ENCODE measurements around the gene JAK1. TPM values are rescaled to one million over a fixed set of nuclear protein-coding genes. Genes with fewer than 3 reads are reported as not detected.
A peak's percentile ranks its signal among the peaks of the same experiment; 100 is the strongest.

The JAK1 gene
- total RNA-seq, 4 donors from 2014 or later = 52.9 to 169 (median 126) TPM

- intact Hi-C loops (cut with DNase I; ENCODE audit: low total_unique reads) = no loop called here
- H3K4me1 ChIP-seq = peaks cover 24 to 88% (median 37%) of the 10 kb centered on the region in 4 donors
- H3K27ac ChIP-seq = peak overlapping the region in 2 of 4 donors; percentile 16 to 47
- H3K36me3 ChIP-seq = no peaks in the 10 kb centered on the region
- H3K9me3 ChIP-seq = no peaks in the 10 kb centered on the region
- H3K27me3 ChIP-seq = no peaks in the 10 kb centered on the region
- no peak for TF ChIP-seq EP300 (IDR thresholded peaks at IDR 0.05; ENCODE audit: low read depth)
- TF ChIP-seq POLR2AphosphoS5 (IDR thresholded peaks at IDR 0.05) = no peak
- no peak for TF ChIP-seq POLR2A (IDR thresholded peaks at IDR 0.05)
- no peak for TF ChIP-seq CTCF (IDR thresholded peaks at IDR 0.05)
- WGBS, 2 donors (ENCODE audit: low coverage in 1 of 2) = 57 to 64% methylated on average over 3 of the region's 3 CpGs
- DNase-seq = no peak
- in situ Hi-C loops (cut with MboI; ENCODE audit: low pct_ligation_motif_present in 1 of 4, low pct_unique_long_range_greater_than_20kb in 1 of 4, low sequenced_read_pairs in 3 of 4) = loop anchor here in 1 of 4 donors (25.0 kb wide), 1 partner anchor 95 kb away; no protein-coding TSS in a partner anchor
- no peak overlapping the region for H3K4me3 ChIP-seq
Measured at GRCh38 chr1:64956733-64957441, 9.5 kb downstream of the JAK1 start.

GRCh38 chr1:64956010-64956640 lies 10.2 kb downstream of the JAK1 start:
- Histone ChIP-seq H3K27me3 (no peaks in the 10 kb centered on the region), H3K9me3 (no peaks in the 10 kb centered on the region), H3K4me1 (peaks cover 18 to 87% (median 38%) of the 10 kb centered on the region in 4 donors), H3K36me3 (no peaks in the 10 kb centered on the region), H3K4me3 (no peak overlapping the region), H3K27ac (peak overlapping the region in 3 of 4 donors; percentile 9 to 27 (median 16))
- in situ Hi-C loops (cut with MboI; ENCODE audit: low pct_ligation_motif_present in 1 of 4, low pct_unique_long_range_greater_than_20kb in 1 of 4, low sequenced_read_pairs in 3 of 4) = loop anchor here in 1 of 4 donors (25.0 kb wide), 1 partner anchor 94 kb away; no protein-coding TSS in a partner anchor
- WGBS, 2 donors (ENCODE audit: low coverage in 1 of 2) = 48 to 70% methylated on average over 3 of the region's 3 CpGs
- intact Hi-C loops (cut with DNase I; ENCODE audit: low total_unique reads) = no loop called here
- no peak for TF ChIP-seq POLR2A (IDR thresholded peaks at IDR 0.05)
- no peak for TF ChIP-seq EP300 (IDR thresholded peaks at IDR 0.05; ENCODE audit: low read depth)
- TF ChIP-seq POLR2AphosphoS5 (IDR thresholded peaks at IDR 0.05) = no peak
- TF ChIP-seq CTCF (IDR thresholded peaks at IDR 0.05) = no peak
- DNase-seq = no peak

- Histone ChIP-seq H3K9me3 (no peaks in the 10 kb centered on the region), H3K4me3 (no peak overlapping the region), H3K27ac (peak overlapping the region in 3 of 4 donors; percentile 3 to 25 (median 11)), H3K36me3 (no peaks in the 10 kb centered on the region), H3K4me1 (peaks cover 15 to 87% (median 44%) of the 10 kb centered on the region in 4 donors), H3K27me3 (no peaks in the 10 kb centered on the region)
- in situ Hi-C loops (cut with MboI; ENCODE audit: low pct_ligation_motif_present in 1 of 4, low pct_unique_long_range_greater_than_20kb in 1 of 4, low sequenced_read_pairs in 3 of 4) (loop anchor here in 1 of 4 donors (25.0 kb wide), 1 partner anchor 93 kb away; no protein-coding TSS in a partner anchor), intact Hi-C loops (cut with DNase I; ENCODE audit: low total_unique reads) (no loop called here)
- TF ChIP-seq POLR2A (IDR thresholded peaks at IDR 0.05) = no peak
- peak in 2 of 3 donors; percentile 32 to 35 for TF ChIP-seq POLR2AphosphoS5 (IDR thresholded peaks at IDR 0.05)
- TF ChIP-seq CTCF (IDR thresholded peaks at IDR 0.05) = no peak
- peak; percentile 47 for TF ChIP-seq EP300 (IDR thresholded peaks at IDR 0.05; ENCODE audit: low read depth)
- DNase-seq = peak; percentile 46
- 53 to 66% methylated on average over 11 to 14 of the region's 14 CpGs for WGBS, 2 donors (ENCODE audit: low coverage in 1 of 2)
Measured at GRCh38 chr1:64955097-64956009, 11.0 kb downstream of the JAK1 start.
